Esophagus squamous epithelium (tissue), 5 donors: ENCODE data around the gene SRGAP3. TPM values are rescaled to one million over a fixed set of nuclear protein-coding genes. Genes with fewer than 3 reads are reported as not detected.

ENCODE experiments used
- DNase-seq: peaks from one replicate; lab custom pipeline; 2025; lab: John Stamatoyannopoulos, UW
- H3K27ac ChIP-seq, 4 donors: fragments of 200-600 bp; sonication (generic); one replicate each; pipeline ENCODE4 v1.5.1; 2016 to 2019; ENCODE audit warnings: mild to moderate bottlenecking in 1 of 4
- H3K27me3 ChIP-seq, 4 donors: fragments of 200-600 bp; sonication (generic); 1 replicate in 3 of 4; 2 replicates in 1 of 4; pipeline versions ENCODE4 v1.5.1 to v1.6.0; 2017 to 2021; ENCODE audit warnings: antibody characterized with exemption in 1 of 4
- H3K36me3 ChIP-seq, 3 donors: fragments of 200-600 bp; sonication (generic); one replicate each; pipeline ENCODE4 v1.5.1; 2016 to 2019
- H3K4me1 ChIP-seq, 3 donors: fragments of 200-600 bp; sonication (generic); one replicate each; pipeline ENCODE4 v1.5.1; 2017 to 2019
- H3K4me3 ChIP-seq, 4 donors: fragments of 200-600 bp; sonication (generic); 1 replicate in 3 of 4; 2 replicates in 1 of 4; pipeline ENCODE4 v1.5.1; 2016 to 2019; ENCODE audit warnings: mild to moderate bottlenecking in 2 of 4, moderate library complexity in 1 of 4
- H3K9me3 ChIP-seq, 3 donors: fragments of 200-600 bp; sonication (generic); one replicate each; pipeline ENCODE4 v1.5.1; 2016 to 2019
- POLR2A ChIP-seq, 4 donors: fragments of 450-650 bp; IDR thresholded peaks; one replicate each; pipeline ENCODE4 v1.6.1; 2017; ENCODE audit warnings: antibody characterized with exemption in 4 of 4, mild to moderate bottlenecking in 4 of 4, moderate library complexity in 3 of 4
- WGBS, 2 donors: methylation state at CpG; one replicate each; pipeline ENCODE4 v1.1.5; 2018; 5-methylcytosine and 5-hydroxymethylcytosine counted together
- intact Hi-C: fragments of 100-400 bp; cut with DNase I; formaldehyde crosslinking; loops from one replicate; pipeline ENCODE4 v1.15.0; 2022
- total RNA-seq, 4 donors: library from RNA; depleted of rRNA; stranded (reverse); fragments of >200 nt; gene quantifications; one replicate each; pipeline ENCODE4 v1.1.0, GENCODE V29; 2016
- TF ChIP-seq, protein P1 (sequence below), 6 experiments: fragments of 450-650 bp in 4 of 6; fragments of 200-600 bp in 2 of 6; sonication (generic) in 2 of 6; IDR thresholded peaks; one replicate each; pipeline ENCODE4 v1.5.1; 2016 to 2019; ENCODE audit warnings: antibody characterized with exemption in 6 of 6, mild to moderate bottlenecking in 4 of 6, moderate library complexity in 4 of 6
- donor health status: DM: yes; HTN: yes; CAD: no.

SRGAP3 gene
- total RNA-seq, 4 donors from 2014 or later: 4.0 to 15.8 (median 6.6) TPM

DNA sequence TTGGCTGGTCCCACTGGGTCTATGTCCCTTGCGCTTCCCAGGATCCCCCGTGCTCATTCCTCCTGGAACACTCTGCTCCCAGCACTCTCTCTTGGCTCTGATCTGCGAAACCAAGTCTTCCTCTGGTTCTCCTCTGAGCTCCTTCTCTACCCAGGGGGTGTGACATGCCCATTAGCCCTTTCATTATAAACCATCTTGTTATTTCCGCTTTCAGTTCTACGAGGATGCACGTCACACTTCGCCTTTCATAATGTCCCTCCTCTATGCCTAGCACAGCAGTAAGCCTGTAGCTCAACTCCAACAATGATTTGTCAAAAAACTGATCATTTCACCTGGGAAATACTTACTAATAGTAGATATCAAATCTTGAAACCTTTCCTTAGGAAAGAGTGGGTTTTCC is 234.2 kb downstream of the SRGAP3 start:
- no peak for DNase-seq
- intact Hi-C loops: no loop called here
- TF ChIP-seq, protein P1, sequence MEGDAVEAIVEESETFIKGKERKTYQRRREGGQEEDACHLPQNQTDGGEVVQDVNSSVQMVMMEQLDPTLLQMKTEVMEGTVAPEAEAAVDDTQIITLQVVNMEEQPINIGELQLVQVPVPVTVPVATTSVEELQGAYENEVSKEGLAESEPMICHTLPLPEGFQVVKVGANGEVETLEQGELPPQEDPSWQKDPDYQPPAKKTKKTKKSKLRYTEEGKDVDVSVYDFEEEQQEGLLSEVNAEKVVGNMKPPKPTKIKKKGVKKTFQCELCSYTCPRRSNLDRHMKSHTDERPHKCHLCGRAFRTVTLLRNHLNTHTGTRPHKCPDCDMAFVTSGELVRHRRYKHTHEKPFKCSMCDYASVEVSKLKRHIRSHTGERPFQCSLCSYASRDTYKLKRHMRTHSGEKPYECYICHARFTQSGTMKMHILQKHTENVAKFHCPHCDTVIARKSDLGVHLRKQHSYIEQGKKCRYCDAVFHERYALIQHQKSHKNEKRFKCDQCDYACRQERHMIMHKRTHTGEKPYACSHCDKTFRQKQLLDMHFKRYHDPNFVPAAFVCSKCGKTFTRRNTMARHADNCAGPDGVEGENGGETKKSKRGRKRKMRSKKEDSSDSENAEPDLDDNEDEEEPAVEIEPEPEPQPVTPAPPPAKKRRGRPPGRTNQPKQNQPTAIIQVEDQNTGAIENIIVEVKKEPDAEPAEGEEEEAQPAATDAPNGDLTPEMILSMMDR (IDR thresholded peaks at IDR 0.05): no peak
- no peak for TF ChIP-seq POLR2A (IDR thresholded peaks at IDR 0.05)

DNA sequence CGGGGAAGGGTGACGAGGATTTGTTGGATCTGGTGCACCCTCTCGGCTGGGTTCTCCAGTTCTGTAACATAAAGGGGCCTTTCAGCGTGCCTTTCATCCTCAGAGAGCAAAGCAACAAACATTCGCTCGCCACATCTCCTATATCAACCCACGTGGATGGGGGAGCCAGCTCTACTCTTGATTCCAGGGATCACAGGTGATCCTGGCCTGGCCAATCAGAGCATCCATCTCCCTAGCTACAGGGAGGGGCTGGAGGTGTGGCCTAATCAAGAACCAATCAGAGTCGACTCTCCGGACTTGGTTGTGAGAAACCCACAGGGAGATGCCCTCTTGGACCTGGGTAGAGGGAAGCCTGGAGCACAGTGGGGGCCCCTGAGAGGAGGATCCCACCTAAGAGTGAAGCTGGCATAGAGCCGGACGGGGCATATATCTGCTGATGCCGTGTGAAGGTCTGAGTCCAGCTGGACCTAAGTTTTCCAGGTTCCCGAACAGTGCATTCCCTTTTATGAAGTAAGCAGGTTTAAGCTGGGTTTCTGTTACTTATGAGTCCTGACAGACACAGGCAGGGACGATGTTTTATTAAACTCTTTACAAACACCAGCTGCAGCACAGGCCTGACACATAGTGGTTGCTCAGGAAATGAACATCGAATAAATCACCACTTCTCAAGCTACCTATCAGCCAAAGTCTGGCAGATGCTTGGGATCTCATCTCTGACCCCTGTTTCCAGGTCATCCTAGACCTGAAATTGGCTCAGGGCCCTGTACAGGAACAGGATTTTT is 235.5 kb downstream of the SRGAP3 start:
- no peaks in the 10 kb centered on the region for H3K9me3 ChIP-seq
- DNase-seq: no peak
- H3K4me3 ChIP-seq: no peak overlapping the region
- no peak for TF ChIP-seq POLR2A (IDR thresholded peaks at IDR 0.05)
- H3K36me3 ChIP-seq: peaks cover 0 to 69% (median 0%) of the 10 kb centered on the region in 3 donors
- H3K27me3 ChIP-seq: no peaks in the 10 kb centered on the region
- H3K4me1 ChIP-seq: no peaks in the 10 kb centered on the region
- intact Hi-C loops: no loop called here
- H3K27ac ChIP-seq: no peak overlapping the region
- 69 to 96% methylated on average over 4 to 12 of the region's 15 CpGs for WGBS, 2 donors

More for the DNA sequence above, 234.2 kb downstream of the SRGAP3 start:
- 88 to 90% methylated on average over 7 of the region's 7 CpGs for WGBS, 2 donors
- Histone ChIP-seq H3K27me3 (no peaks in the 10 kb centered on the region), H3K27ac (no peak overlapping the region), H3K4me3 (no peak overlapping the region), H3K4me1 (peaks cover 0 to 7% (median 0%) of the 10 kb centered on the region in 3 donors), H3K9me3 (no peaks in the 10 kb centered on the region), H3K36me3 (peaks cover 0 to 56% (median 0%) of the 10 kb centered on the region in 3 donors)

DNA sequence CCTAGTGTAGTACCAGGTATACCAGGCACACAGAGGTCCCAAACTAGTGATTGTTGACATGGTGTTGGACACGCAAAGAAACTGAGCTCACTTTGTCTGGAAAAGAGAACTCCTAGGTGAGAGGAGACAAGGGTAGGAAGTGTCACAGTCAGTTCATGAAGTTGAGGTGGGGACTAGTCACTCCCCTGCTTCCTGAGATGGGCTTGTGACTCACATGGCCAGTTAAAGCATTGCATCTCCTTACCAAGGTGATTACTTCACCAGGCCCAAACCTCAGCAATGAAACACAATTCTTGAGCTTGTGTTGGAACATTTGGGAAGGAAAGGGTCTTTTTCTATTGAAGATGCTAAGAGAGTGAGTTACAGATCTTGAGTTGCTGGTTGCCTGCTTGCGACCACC is 236.9 kb downstream of the SRGAP3 start:
- 88 to 100% methylated on average over 2 of the region's 2 CpGs for WGBS, 2 donors
- DNase-seq: no peak
- H3K36me3 ChIP-seq: peaks cover 0 to 80% (median 0%) of the 10 kb centered on the region in 3 donors
- H3K9me3 ChIP-seq: no peaks in the 10 kb centered on the region
- no peaks in the 10 kb centered on the region for H3K27me3 ChIP-seq
- TF ChIP-seq, protein P1 (IDR thresholded peaks at IDR 0.05): no peak
- TF ChIP-seq POLR2A (IDR thresholded peaks at IDR 0.05): no peak
- H3K4me1 ChIP-seq: no peaks in the 10 kb centered on the region
- H3K27ac ChIP-seq: no peak overlapping the region
- intact Hi-C loops: no loop called here
- H3K4me3 ChIP-seq: no peak overlapping the region

DNA sequence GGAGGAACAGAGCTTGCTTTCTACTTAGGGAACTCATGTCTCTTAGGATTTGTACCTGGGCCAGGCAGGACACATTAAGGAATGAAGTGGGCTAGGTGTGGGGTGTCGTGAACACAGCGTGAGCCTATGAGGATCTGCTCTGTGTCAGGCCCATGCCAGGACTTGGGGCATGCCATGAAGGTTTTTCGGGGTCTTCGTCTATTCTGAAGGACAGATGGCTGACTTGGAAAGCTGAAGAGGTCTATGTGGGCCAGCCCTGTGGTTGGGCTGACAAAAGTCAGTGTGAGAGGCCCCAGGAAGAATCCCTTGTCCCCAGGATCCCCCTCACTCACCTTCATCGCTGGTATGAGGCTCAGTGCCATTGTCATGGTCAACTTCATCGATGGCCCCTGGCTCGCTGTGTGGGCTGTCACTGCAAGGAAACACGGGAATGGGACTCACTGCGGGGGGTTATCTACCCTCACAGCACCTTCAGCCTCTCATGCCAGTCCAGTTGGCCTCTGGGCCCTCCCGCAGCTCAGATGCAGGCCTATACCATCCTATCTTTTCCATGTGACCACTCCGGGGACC is 239.4 kb downstream of the SRGAP3 start:
- Histone ChIP-seq H3K4me1 (no peaks in the 10 kb centered on the region), H3K9me3 (no peaks in the 10 kb centered on the region), H3K4me3 (no peak overlapping the region), H3K27ac (no peak overlapping the region), H3K27me3 (no peaks in the 10 kb centered on the region), H3K36me3 (peaks cover 0 to 81% (median 0%) of the 10 kb centered on the region in 3 donors)
- WGBS, 2 donors: 95% methylated on average over 11 of the region's 11 CpGs
- TF ChIP-seq POLR2A (IDR thresholded peaks at IDR 0.05): no peak
- TF ChIP-seq, protein P1 (IDR thresholded peaks at IDR 0.05): no peak
- no peak for DNase-seq
- intact Hi-C loops: no loop called here

DNA sequence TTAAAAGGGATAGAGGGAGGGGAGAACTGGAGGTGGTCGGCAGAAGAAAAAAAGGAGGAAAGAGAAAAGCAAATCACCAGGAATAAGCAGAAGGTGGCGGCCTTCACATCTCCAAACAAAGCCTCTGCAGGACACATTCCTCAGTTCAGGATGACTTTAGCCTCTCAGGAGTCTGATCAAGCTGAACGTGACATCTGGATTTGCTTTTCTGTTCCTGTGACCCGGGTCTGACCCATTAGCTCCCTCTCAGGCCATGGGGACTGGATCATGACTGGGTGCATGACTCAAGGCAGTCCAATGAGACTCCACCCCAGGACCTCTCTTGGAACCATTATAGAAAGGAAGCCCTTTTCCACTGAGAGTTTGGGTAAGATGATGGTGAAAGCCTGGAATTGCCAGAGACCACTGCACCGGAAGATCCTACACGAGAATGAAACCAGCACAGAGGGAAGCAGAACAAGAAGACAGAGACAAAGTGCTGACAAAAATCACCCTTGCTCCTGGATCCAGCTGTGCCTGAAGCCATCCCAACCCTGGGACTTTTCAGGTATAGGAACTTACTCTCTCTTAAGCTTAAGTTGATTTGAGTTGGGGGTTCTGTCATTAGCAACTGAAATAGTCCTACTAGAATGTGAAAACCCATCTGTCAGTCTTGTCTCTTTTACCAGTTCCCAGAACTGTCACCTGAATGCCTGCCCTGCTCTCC is 240.7 kb downstream of the SRGAP3 start:
- intact Hi-C loops: no loop called here

More for the DNA sequence above, 240.7 kb downstream of the SRGAP3 start:
- H3K27ac ChIP-seq: no peak overlapping the region
- no peak for DNase-seq
- TF ChIP-seq, protein P1 (IDR thresholded peaks at IDR 0.05): no peak
- no peak for TF ChIP-seq POLR2A (IDR thresholded peaks at IDR 0.05)
- no peaks in the 10 kb centered on the region for H3K9me3 ChIP-seq
- 59 to 63% methylated on average over 5 to 6 of the region's 6 CpGs for WGBS, 2 donors
- H3K4me1 ChIP-seq: no peaks in the 10 kb centered on the region
- no peaks in the 10 kb centered on the region for H3K27me3 ChIP-seq
- H3K36me3 ChIP-seq: peaks cover 0 to 69% (median 0%) of the 10 kb centered on the region in 3 donors
- no peak overlapping the region for H3K4me3 ChIP-seq
